HG02642 (cell line): Measurements from ENCODE around the gene GPR101.
"Not testable (repeated sequence)": the region's sequence is repeated elsewhere in the genome, so short reads cannot be mapped to it uniquely, and the experiment has no call there.

ENCODE experiments used
- ATAC-seq: cut with Tn5 transposase; IDR thresholded peaks from one replicate; pipeline ENCODE4 v1.9.1; 2021; ENCODE audit warnings: mild to moderate bottlenecking; ENCODE audit not compliant: unreplicated experiment, poor library complexity

GPR101 gene

GRCh38 chrX:137031039-137031438 lies 2.8 kb downstream of the GPR101 start:
- ATAC-seq, result no peak

GRCh38 chrX:137028699-137029098 lies 5.1 kb downstream of the GPR101 start:
- no peak for ATAC-seq

- no peak for ATAC-seq
Measured at GRCh38 chrX:137025930-137026329, 7.9 kb downstream of the GPR101 start.

GRCh38 chrX:137000236-137000635 lies 33.6 kb downstream of the GPR101 start:
- not testable (repeated sequence) for ATAC-seq

GRCh38 chrX:136999024-136999423 lies 34.8 kb downstream of the GPR101 start:
- no peak for ATAC-seq
